Activated CD4-positive, alpha-beta T cell treated with anti-CD3 and anti-CD28 coated beads, Interleukin-2, amount 50 U/mL, for 1 hour (primary cell): ENCODE results near the gene TAMM41.
"Not testable (repeated sequence)": the region's sequence is repeated elsewhere in the genome, so short reads cannot be mapped to it uniquely, and the experiment has no call there.

Source experiments
- DNase-seq: peaks from one replicate; pipeline ENCODE4 v3.0.0-alpha.2; 2020

TAMM41 gene

GRCh38 chr3:11759996-11760395 is 86.7 kb downstream of the TAMM41 start:
- no peak for DNase-seq

- no peak for DNase-seq
Measured at GRCh38 chr3:11757929-11758328, 88.8 kb downstream of the TAMM41 start.

- no peak for DNase-seq
Measured at GRCh38 chr3:11757441-11757875, 89.2 kb downstream of the TAMM41 start.

- DNase-seq: no peak
Measured at GRCh38 chr3:11755276-11755675, 91.4 kb downstream of the TAMM41 start.

- not testable (repeated sequence) for DNase-seq
Measured at GRCh38 chr3:11752254-11752653, 94.4 kb downstream of the TAMM41 start.

- not testable (repeated sequence) for DNase-seq
Measured at GRCh38 chr3:11748306-11748705, 98.4 kb downstream of the TAMM41 start.
